Caco-2 (cell line): ENCODE results near the gene KRTAP5-4. TPM values are rescaled to one million over a fixed set of nuclear protein-coding genes. Genes with fewer than 3 reads are reported as not detected.

Experiments
- BruUV-seq: library from RNA; stranded (reverse); fragments of 400-500 nt; replicated peaks from 2 replicates; lab custom pipeline; 2021; lab: Mats Ljungman, UMichigan
- CTCF ChIA-PET: fragments of 300-600 bp; sonication (Branson Sonifier 250); formaldehyde crosslinking; loops from one replicate; lab custom pipeline; 2022; ENCODE audit warnings: antibody characterized with exemption; lab: Charles Lee
- POLR2A ChIA-PET: fragments of 300-600 bp; sonication (Branson Sonifier 250); formaldehyde crosslinking; loops from one replicate; lab custom pipeline; 2022; ENCODE audit warnings: antibody characterized with exemption; lab: Charles Lee
- DNase-seq, 2 experiments: peaks; one replicate each; pipeline versions ENCODE4 v3.0.0 to v3.0.0-alpha.2; 2020 to 2022
- H3K27me3 ChIP-seq: replicated peaks from 2 replicates; pipeline ENCODE4 v1.6.0; 2011; ENCODE audit warnings: low read length; ENCODE audit not compliant: control insufficient read depth, insufficient read depth
- H3K36me3 ChIP-seq: 2 replicates; pipeline ENCODE4 v1.5.1; 2011; ENCODE audit warnings: low read length; ENCODE audit not compliant: control insufficient read depth, insufficient read depth
- H3K4me1 ChIP-seq: fragments of 250-450 bp; sonication (Bioruptor Pico); 2 replicates; pipeline ENCODE4 v1.5.1; 2020; ENCODE audit warnings: mild to moderate bottlenecking
- H3K4me3 ChIP-seq: 2 replicates; pipeline ENCODE4 v1.5.1; 2011; ENCODE audit warnings: low read depth, mild to moderate bottlenecking, control low read depth, low read length
- H3K9me3 ChIP-seq: fragments of 250-450 bp; sonication (Bioruptor Pico); 2 replicates; pipeline ENCODE4 v1.5.1; 2020; ENCODE audit warnings: mild to moderate bottlenecking, moderate library complexity
- H3K27ac Mint-ChIP-seq: one replicate; pipeline ENCODE4 v1.8.0; 2022; ENCODE audit warnings: mixed read lengths; ENCODE audit not compliant: unreplicated experiment
- H3K27me3 Mint-ChIP-seq: one replicate; pipeline ENCODE4 v1.8.0; 2022; ENCODE audit warnings: mixed read lengths; ENCODE audit not compliant: insufficient read depth, unreplicated experiment
- H3K36me3 Mint-ChIP-seq: one replicate; pipeline ENCODE4 v1.8.0; 2022; ENCODE audit warnings: mild to moderate bottlenecking, mixed read lengths; ENCODE audit not compliant: insufficient read depth, unreplicated experiment
- H3K4me1 Mint-ChIP-seq: one replicate; pipeline ENCODE4 v1.8.0; 2022; ENCODE audit warnings: low read depth, mixed read lengths; ENCODE audit not compliant: unreplicated experiment
- H3K4me3 Mint-ChIP-seq: one replicate; pipeline ENCODE4 v1.8.0; 2022; ENCODE audit warnings: mild to moderate bottlenecking, moderate library complexity, mixed read lengths; ENCODE audit not compliant: unreplicated experiment
- H3K9me3 Mint-ChIP-seq: one replicate; pipeline ENCODE4 v1.8.0; 2022; ENCODE audit warnings: mixed read lengths; ENCODE audit not compliant: unreplicated experiment
- intact Hi-C: fragments of 100-400 bp; cut with micrococcal nuclease; formaldehyde crosslinking; loops from one replicate; pipeline ENCODE4 v1.10.0; 2022; ENCODE audit not compliant: unreplicated experiment
- total RNA-seq: library from RNA; stranded (reverse); gene quantifications from 2 replicates; pipeline ENCODE4 v1.2.3, GENCODE V29; 2022
- TF ChIP-seq, protein P1 (sequence below), 2 experiments: fragments of 200-600 bp in 1 of 2; IDR thresholded peaks; 1 replicate in 1 of 2; 2 replicates in 1 of 2; pipeline versions ENCODE4 v1.5.1 to v1.8.0; 2011 to 2022; ENCODE audit warnings: antibody characterized with exemption in 1 of 2, control low read depth in 1 of 2, inconsistent platforms in 1 of 2, low read depth in 1 of 2, low read length in 1 of 2, mild to moderate bottlenecking in 1 of 2, moderate library complexity in 1 of 2; ENCODE audit not compliant: insufficient read depth in 1 of 2, severe bottlenecking in 1 of 2, unreplicated experiment in 1 of 2

The KRTAP5-4 gene
- total RNA-seq, 1 experiment from 2014 or later, result not detected

DNA sequence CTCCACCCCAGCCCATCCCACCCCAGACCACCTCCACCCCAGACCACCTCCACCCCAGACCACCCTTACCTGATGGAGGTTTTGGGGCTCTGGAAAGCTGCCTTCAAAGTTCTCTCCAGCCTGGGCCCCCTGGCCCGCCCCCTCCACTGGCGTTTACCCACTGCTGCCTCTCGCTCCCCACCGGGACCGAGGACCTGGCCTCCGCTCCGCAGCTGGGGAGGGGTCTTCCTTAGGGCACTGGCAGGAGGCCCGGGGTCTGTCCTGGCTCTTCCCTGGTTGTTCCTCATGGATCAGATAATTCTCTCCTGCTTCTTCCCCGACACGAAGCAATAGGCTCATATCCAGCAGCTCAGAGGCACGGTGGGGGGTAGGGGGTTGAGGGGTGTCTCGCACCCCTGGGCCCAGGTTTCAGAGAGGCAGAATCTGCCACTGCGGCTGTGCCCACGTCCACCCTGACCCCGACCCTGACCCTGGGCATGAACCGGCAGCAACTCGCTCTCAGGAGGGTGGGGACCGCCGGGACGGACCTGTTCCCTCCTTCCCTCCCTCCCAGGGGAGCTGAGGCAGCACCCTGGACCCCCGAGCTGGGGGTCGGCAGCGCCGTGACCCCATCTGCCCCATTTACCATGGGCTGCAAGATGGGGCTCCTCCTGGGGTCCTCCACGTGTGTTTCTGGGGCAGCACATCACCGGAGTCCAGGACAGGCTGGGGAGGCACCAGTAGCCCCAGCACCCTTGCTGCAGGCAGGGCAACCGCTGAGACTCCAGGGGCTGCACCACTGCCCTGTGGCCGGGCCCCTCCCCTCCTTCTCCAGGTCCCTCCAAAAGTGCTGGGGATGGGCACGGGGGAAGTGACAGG is 20.6 kb upstream of the KRTAP5-4 start:
- POLR2A ChIA-PET, result no interaction called here
- Histone ChIP-seq H3K27me3 (no peaks in the 10 kb centered on the region), H3K9me3 (no peaks in the 10 kb centered on the region), H3K4me3 (no peak overlapping the region), H3K36me3 (no peaks in the 10 kb centered on the region), H3K4me1 (no peaks in the 10 kb centered on the region)
- no peaks in the 10 kb centered on the region for H3K4me1 Mint-ChIP-seq
- no peaks in the 10 kb centered on the region for H3K36me3 Mint-ChIP-seq
- no peaks in the 10 kb centered on the region for H3K9me3 Mint-ChIP-seq
- CTCF ChIA-PET, result no interaction called here
- DNase-seq, result no peak
- intact Hi-C loops, result no loop called here
- no peaks in the 10 kb centered on the region for H3K27me3 Mint-ChIP-seq
- no TSS peak for BruUV-seq
- no peak overlapping the region for H3K27ac Mint-ChIP-seq
- H3K4me3 Mint-ChIP-seq, result no peak overlapping the region
- TF ChIP-seq, protein P1, sequence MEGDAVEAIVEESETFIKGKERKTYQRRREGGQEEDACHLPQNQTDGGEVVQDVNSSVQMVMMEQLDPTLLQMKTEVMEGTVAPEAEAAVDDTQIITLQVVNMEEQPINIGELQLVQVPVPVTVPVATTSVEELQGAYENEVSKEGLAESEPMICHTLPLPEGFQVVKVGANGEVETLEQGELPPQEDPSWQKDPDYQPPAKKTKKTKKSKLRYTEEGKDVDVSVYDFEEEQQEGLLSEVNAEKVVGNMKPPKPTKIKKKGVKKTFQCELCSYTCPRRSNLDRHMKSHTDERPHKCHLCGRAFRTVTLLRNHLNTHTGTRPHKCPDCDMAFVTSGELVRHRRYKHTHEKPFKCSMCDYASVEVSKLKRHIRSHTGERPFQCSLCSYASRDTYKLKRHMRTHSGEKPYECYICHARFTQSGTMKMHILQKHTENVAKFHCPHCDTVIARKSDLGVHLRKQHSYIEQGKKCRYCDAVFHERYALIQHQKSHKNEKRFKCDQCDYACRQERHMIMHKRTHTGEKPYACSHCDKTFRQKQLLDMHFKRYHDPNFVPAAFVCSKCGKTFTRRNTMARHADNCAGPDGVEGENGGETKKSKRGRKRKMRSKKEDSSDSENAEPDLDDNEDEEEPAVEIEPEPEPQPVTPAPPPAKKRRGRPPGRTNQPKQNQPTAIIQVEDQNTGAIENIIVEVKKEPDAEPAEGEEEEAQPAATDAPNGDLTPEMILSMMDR (IDR thresholded peaks at IDR 0.05; ENCODE audit: insufficient read depth in 1 of 2, low read depth in 1 of 2, low read length in 1 of 2, severe bottlenecking in 1 of 2, unreplicated experiment in 1 of 2), result no peak

DNA sequence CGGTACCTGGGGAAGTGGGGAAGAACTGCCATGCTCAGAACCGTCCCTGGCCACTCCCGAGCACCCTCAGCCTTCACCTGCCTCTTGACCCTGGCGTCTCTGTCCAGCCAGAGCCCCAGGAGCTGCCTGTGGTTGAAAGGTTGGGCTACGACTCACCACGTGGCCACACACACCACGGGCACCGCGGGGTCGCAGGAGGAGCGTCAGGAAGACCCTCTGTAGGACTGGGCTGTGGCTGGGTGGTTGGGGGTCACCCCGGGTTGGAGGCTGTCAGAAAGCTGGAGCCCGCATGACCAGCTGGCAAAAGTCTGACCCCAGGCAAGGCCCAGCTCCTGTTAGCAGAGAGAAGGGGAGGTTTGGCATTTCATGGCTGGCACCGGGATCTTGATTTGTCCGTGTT is 19.2 kb upstream of the KRTAP5-4 start:
- no peak overlapping the region for H3K4me3 ChIP-seq
- TF ChIP-seq, protein P1 (IDR thresholded peaks at IDR 0.05; ENCODE audit: insufficient read depth in 1 of 2, low read depth in 1 of 2, low read length in 1 of 2, severe bottlenecking in 1 of 2, unreplicated experiment in 1 of 2), result no peak
- no peak overlapping the region for H3K4me3 Mint-ChIP-seq
- H3K27me3 Mint-ChIP-seq, result peaks cover 3% of the 10 kb centered on the region
- BruUV-seq, result no TSS peak
- no peak overlapping the region for H3K27ac Mint-ChIP-seq
- intact Hi-C loops, result no loop called here
- ChIA-PET POLR2A (no interaction called here), CTCF (interaction anchor here (1.4 to 3.1 kb wide), 6 partner anchors 11 to 515 kb away, joined by 4 to 32 read pairs (median 10); no protein-coding TSS in a partner anchor)
- no peak for DNase-seq
- H3K36me3 ChIP-seq, result no peaks in the 10 kb centered on the region
- no peaks in the 10 kb centered on the region for H3K4me1 ChIP-seq
- no peaks in the 10 kb centered on the region for H3K36me3 Mint-ChIP-seq
- H3K9me3 Mint-ChIP-seq, result no peaks in the 10 kb centered on the region
- H3K27me3 ChIP-seq, result no peaks in the 10 kb centered on the region
- H3K4me1 Mint-ChIP-seq, result no peaks in the 10 kb centered on the region
- H3K9me3 ChIP-seq, result no peaks in the 10 kb centered on the region

DNA sequence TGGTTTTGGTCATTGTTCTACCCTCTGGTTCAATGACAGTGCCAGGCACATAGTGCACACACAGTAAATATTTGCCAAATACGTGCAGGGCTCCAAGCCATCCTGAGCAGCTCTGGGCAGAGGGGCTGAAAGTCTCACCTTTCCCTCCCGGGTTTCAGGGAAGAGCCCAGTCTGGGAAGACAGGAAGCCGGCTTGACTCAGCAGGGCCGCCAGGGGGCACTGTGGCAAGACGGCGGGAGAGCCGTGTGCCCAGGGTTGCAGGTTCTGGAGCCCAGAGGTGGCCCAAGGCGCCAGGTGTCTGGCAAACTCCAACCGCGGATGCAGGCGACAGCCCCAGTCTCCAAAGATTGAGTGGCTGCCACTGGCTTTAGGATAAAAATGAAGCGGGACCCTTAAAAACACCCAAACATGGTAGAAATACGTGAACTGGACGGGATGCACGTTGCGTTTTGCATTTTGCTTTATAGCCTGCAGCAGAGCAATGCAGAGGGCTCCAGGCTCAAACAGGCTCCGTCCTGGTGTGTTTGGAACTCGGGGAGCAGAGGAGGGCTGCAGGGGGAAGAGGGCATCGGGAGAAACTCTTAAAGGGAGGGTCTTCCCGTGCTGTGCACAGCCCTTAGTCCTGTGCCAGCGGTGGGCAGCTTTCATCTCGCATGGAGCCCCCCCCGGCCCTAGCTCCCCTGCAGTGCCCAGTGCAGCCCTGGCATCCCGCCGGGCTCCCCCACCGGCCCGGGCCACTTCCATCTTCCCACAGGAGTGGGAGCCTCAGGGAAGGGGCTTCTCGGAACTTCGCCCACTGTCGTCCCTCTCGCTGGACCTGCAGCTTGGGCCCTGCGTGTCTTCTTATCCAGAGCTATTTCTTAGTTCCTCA is 18.4 kb upstream of the KRTAP5-4 start:
- Histone ChIP-seq H3K9me3 (no peaks in the 10 kb centered on the region), H3K36me3 (no peaks in the 10 kb centered on the region), H3K27me3 (no peaks in the 10 kb centered on the region), H3K4me1 (no peaks in the 10 kb centered on the region), H3K4me3 (no peak overlapping the region)
- Mint-ChIP-seq H3K4me1 (no peaks in the 10 kb centered on the region), H3K4me3 (no peak overlapping the region), H3K27me3 (peaks cover 8% of the 10 kb centered on the region), H3K9me3 (no peaks in the 10 kb centered on the region), H3K27ac (no peak overlapping the region), H3K36me3 (no peaks in the 10 kb centered on the region)
- no TSS peak for BruUV-seq
- peak; percentile 14 to 72 for DNase-seq
- TF ChIP-seq, protein P1 (IDR thresholded peaks at IDR 0.05; ENCODE audit: insufficient read depth in 1 of 2, low read depth in 1 of 2, low read length in 1 of 2, severe bottlenecking in 1 of 2, unreplicated experiment in 1 of 2), result peak; percentile 81 to 91
- ChIA-PET CTCF (interaction anchor here (0.6 to 3.1 kb wide), 16 partner anchors 10 to 1098 kb away, joined by 3 to 32 read pairs (median 4); no protein-coding TSS in a partner anchor), POLR2A (interaction anchor here (0.6 kb wide), 1 partner anchor 570 kb away, joined by 4 read pairs; no protein-coding TSS in a partner anchor)
- intact Hi-C loops, result no loop called here
